HCT116 (cell line): ENCODE measurements around the gene AHR. TPM values are rescaled to one million over a fixed set of nuclear protein-coding genes. Genes with fewer than 3 reads are reported as not detected.

Experiments
- ATAC-seq: fragments of 200-7000 bp; cut with Tn5 transposase; 2 replicates; pipeline ENCODE4 v1.9.1; 2020; ENCODE audit warnings: mild to moderate bottlenecking, moderate library complexity
- BruUV-seq: library from RNA; stranded (reverse); fragments of 400-500 nt; replicated peaks from 2 replicates; lab custom pipeline; 2021; lab: Mats Ljungman, UMichigan
- CTCF ChIA-PET: fragments of 300-600 bp; sonication (Branson Sonifier 250); formaldehyde crosslinking; loops from one replicate; lab custom pipeline; 2021; ENCODE audit warnings: antibody characterized with exemption; lab: Charles Lee
- POLR2A ChIA-PET: fragments of 300-600, 350-600 bp; sonication (Branson Sonifier 250); formaldehyde crosslinking; loops from one replicate; lab custom pipeline; 2021; ENCODE audit warnings: antibody characterized with exemption; lab: Charles Lee
- RAD21 ChIA-PET, 2 experiments: fragments of 300-600 bp; sonication (Branson Sonifier 250); formaldehyde crosslinking; loops; one replicate each; lab custom pipeline; 2023; ENCODE audit warnings: low total read pairs in 2 of 2; ENCODE audit not compliant: uncharacterized antibody in 2 of 2, unreplicated experiment in 2 of 2, low non-redundant PET in 1 of 2; lab: Charles Lee
- DNase-seq: peaks from one replicate; pipeline ENCODE4 v3.0.0-alpha.2; 2010; ENCODE audit warnings: low read depth, low spot score
- H2AFZ ChIP-seq: fragments of 200-600 bp; shearing (Covaris generic), sonication (generic); 2 replicates; pipeline ENCODE4 v1.6.1; 2017; ENCODE audit warnings: low read depth, mixed run types, mixed read lengths, antibody characterized with exemption, low read length; ENCODE audit not compliant: poor library complexity, severe bottlenecking
- H3K27ac ChIP-seq: 2 replicates; pipeline ENCODE4 v1.5.1; 2012; ENCODE audit warnings: low read depth, low read length
- H3K27me3 ChIP-seq: fragments of 200-600 bp; sonication (generic); 2 replicates; pipeline ENCODE4 v1.6.1; 2016; ENCODE audit warnings: mixed run types, low read length, mixed read lengths; ENCODE audit not compliant: insufficient read depth
- H3K36me3 ChIP-seq, 2 experiments: fragments of 200-500 bp in 1 of 2; fragments of 200-600 bp in 1 of 2; sonication (Bioruptor generic) in 1 of 2; sonication (generic) in 1 of 2; 2 replicates each; pipeline versions ENCODE4 v1.5.1 to v1.6.1; 2014 to 2016; ENCODE audit warnings: low read length in 2 of 2, inconsistent platforms in 1 of 2, mixed read lengths in 1 of 2, mixed run types in 1 of 2; ENCODE audit not compliant: insufficient read depth in 2 of 2, control insufficient read depth in 1 of 2
- H3K4me1 ChIP-seq, 2 experiments: fragments of 200-600 bp in 1 of 2; sonication (generic) in 1 of 2; 2 replicates each; pipeline versions ENCODE4 v1.5.1 to v1.6.1; 2012 to 2017; ENCODE audit warnings: low read length in 2 of 2, inconsistent platforms in 1 of 2, mild to moderate bottlenecking in 1 of 2, mixed read lengths in 1 of 2, mixed run types in 1 of 2, moderate library complexity in 1 of 2; ENCODE audit not compliant: insufficient read depth in 2 of 2, control insufficient read depth in 1 of 2
- H3K4me2 ChIP-seq: fragments of 200-600 bp; sonication (generic); 2 replicates; pipeline ENCODE4 v1.6.1; 2017; ENCODE audit warnings: mixed run types, low read length, mixed read lengths
- H3K4me3 ChIP-seq, 2 experiments: fragments of 200-600 bp in 1 of 2; sonication (generic) in 1 of 2; replicated peaks in 1 of 2; 2 replicates each; pipeline ENCODE4 v1.5.1; 2011 to 2016; ENCODE audit warnings: low read length in 2 of 2, control low read depth in 1 of 2, low read depth in 1 of 2, mild to moderate bottlenecking in 1 of 2, mixed read lengths in 1 of 2, mixed run types in 1 of 2
- H3K79me2 ChIP-seq: fragments of 200-600 bp; sonication (generic); 2 replicates; pipeline ENCODE4 v1.6.1; 2017; ENCODE audit warnings: mild to moderate bottlenecking, mixed run types, low read length, moderate library complexity, mixed read lengths; ENCODE audit not compliant: insufficient read depth
- H3K9ac ChIP-seq: fragments of 200-600 bp; sonication (generic); 2 replicates; pipeline ENCODE4 v1.6.1; 2016; ENCODE audit warnings: low read length, mixed read lengths
- H3K9me2 ChIP-seq: fragments of 200-600 bp; sonication (generic), shearing (Covaris generic); 2 replicates; pipeline ENCODE4 v1.6.1; 2017; ENCODE audit warnings: mixed run types, mild to moderate bottlenecking, moderate library complexity; ENCODE audit not compliant: insufficient read depth
- H3K9me3 ChIP-seq, 2 experiments: fragments of 200-500 bp in 1 of 2; fragments of 200-600 bp in 1 of 2; sonication (Bioruptor generic) in 1 of 2; sonication (generic) in 1 of 2; 2 replicates each; pipeline ENCODE4 v1.6.1; 2014 to 2017; ENCODE audit warnings: low read length in 2 of 2, mixed read lengths in 2 of 2, inconsistent platforms in 1 of 2, low read depth in 1 of 2, mild to moderate bottlenecking in 1 of 2, mixed run types in 1 of 2, moderate library complexity in 1 of 2; ENCODE audit not compliant: control insufficient read depth in 1 of 2, insufficient read depth in 1 of 2
- H4K20me1 ChIP-seq: fragments of 200-600 bp; sonication (generic), shearing (Covaris generic); 2 replicates; pipeline ENCODE4 v1.6.1; 2017; ENCODE audit warnings: mixed run types, mild to moderate bottlenecking, moderate library complexity; ENCODE audit not compliant: insufficient read depth
- intact Hi-C: fragments of 100-400 bp; cut with micrococcal nuclease; formaldehyde crosslinking; loops from 2 replicates; pipeline ENCODE4 v1.10.0; 2022
- total RNA-seq: library from RNA; stranded (reverse); gene quantifications from one replicate; pipeline ENCODE4 v1.2.1, GENCODE V29; 2021; ENCODE audit not compliant: unreplicated experiment
- TF ChIP-seq, protein P1 (sequence below), 3 experiments: fragments of 200-600 bp in 1 of 3; sonication (generic) in 1 of 3; IDR thresholded peaks in 2 of 3; conservative IDR thresholded peaks in 1 of 3; 2 replicates each; pipeline ENCODE4 v1.5.1; 2012 to 2017; ENCODE audit warnings: low read depth in 2 of 3, low read length in 2 of 3, antibody characterized with exemption in 1 of 3, borderline replicate concordance in 1 of 3, control low read depth in 1 of 3, mild to moderate bottlenecking in 1 of 3, mixed read lengths in 1 of 3, mixed run types in 1 of 3, moderate library complexity in 1 of 3; ENCODE audit not compliant: insufficient read depth in 1 of 3

Gene AHR
- total RNA-seq, 1 experiment from 2014 or later: 29.7 TPM

GRCh38 chr7:17311194-17311593 is 12.7 kb downstream of the AHR start:
- RAD21 ChIA-PET: no interaction called here

DNA sequence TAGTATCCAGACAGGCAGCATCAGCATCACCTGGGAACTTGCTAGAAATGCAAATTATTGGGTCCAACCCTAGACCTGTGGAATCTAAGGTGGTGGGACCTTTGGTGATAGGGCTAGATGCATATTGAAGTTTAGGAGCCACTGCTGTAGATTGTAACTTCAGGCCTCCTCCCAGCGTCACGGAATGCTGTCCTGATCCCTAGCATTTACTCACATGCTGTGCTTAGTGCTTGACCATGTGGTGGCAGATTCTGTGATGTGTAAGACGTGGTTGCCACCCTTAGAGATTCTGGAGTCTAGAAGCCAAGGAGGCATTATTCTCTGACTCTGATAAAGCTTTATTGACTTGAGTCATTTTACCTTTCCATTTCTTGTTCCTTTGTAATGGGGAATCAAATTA is 13.5 kb downstream of the AHR start:
- Histone ChIP-seq H3K9ac (no peak overlapping the region), H2AFZ (no peak overlapping the region), H4K20me1 (0 out of 2 replicates have a peak, but pooled peaks cover 5% of the 10 kb centered on the region), H3K4me2 (no peak overlapping the region), H3K27ac (no peak overlapping the region), H3K4me1 (peaks cover 0 to 10% of the 10 kb centered on the region in 2 experiments; a peak in 2 of 4 replicates), H3K79me2 (peaks cover 39% of the 10 kb centered on the region), H3K9me3 (no peaks in the 10 kb centered on the region), H3K36me3 (peaks cover 0 to 7% of the 10 kb centered on the region in 2 experiments; a peak in 2 of 4 replicates), H3K9me2 (no peaks in the 10 kb centered on the region), H3K4me3 (no peak overlapping the region), H3K27me3 (no peaks in the 10 kb centered on the region)
- no peak for ATAC-seq
- no peak for DNase-seq
- ChIA-PET POLR2A (no interaction called here), CTCF (no interaction called here), RAD21 (no interaction called here)
- TF ChIP-seq, protein P1, sequence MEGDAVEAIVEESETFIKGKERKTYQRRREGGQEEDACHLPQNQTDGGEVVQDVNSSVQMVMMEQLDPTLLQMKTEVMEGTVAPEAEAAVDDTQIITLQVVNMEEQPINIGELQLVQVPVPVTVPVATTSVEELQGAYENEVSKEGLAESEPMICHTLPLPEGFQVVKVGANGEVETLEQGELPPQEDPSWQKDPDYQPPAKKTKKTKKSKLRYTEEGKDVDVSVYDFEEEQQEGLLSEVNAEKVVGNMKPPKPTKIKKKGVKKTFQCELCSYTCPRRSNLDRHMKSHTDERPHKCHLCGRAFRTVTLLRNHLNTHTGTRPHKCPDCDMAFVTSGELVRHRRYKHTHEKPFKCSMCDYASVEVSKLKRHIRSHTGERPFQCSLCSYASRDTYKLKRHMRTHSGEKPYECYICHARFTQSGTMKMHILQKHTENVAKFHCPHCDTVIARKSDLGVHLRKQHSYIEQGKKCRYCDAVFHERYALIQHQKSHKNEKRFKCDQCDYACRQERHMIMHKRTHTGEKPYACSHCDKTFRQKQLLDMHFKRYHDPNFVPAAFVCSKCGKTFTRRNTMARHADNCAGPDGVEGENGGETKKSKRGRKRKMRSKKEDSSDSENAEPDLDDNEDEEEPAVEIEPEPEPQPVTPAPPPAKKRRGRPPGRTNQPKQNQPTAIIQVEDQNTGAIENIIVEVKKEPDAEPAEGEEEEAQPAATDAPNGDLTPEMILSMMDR (IDR thresholded peaks at IDR 0.05 in 2 of 3, conservative IDR thresholded peaks at IDR 0.05 in 1 of 3; ENCODE audit: borderline replicate concordance in 1 of 3, insufficient read depth in 1 of 3, low read depth in 2 of 3, low read length in 2 of 3): no peak
- no TSS peak for BruUV-seq
- intact Hi-C loops: no loop called here

More at GRCh38 chr7:17311194-17311593, 12.7 kb downstream of the AHR start:
- H3K9me3 ChIP-seq: no peaks in the 10 kb centered on the region
- intact Hi-C loops: no loop called here
- peaks cover 0 to 7% of the 10 kb centered on the region in 2 experiments; a peak in 2 of 4 replicates for H3K36me3 ChIP-seq
- H3K9ac ChIP-seq: no peak overlapping the region
- no TSS peak for BruUV-seq
- CTCF ChIA-PET: no interaction called here
- no peak overlapping the region for H3K27ac ChIP-seq
- no peaks in the 10 kb centered on the region for H3K9me2 ChIP-seq
- no peaks in the 10 kb centered on the region for H3K27me3 ChIP-seq
- POLR2A ChIA-PET: no interaction called here
- H3K4me2 ChIP-seq: no peak overlapping the region
- peaks cover 0 to 17% of the 10 kb centered on the region in 2 experiments; a peak in 2 of 4 replicates for H3K4me1 ChIP-seq
- TF ChIP-seq, protein P1 (IDR thresholded peaks at IDR 0.05 in 2 of 3, conservative IDR thresholded peaks at IDR 0.05 in 1 of 3; ENCODE audit: borderline replicate concordance in 1 of 3, insufficient read depth in 1 of 3, low read depth in 2 of 3, low read length in 2 of 3): no peak
- TF ChIP-seq, all 23 proteins: peak for 0
- DNase-seq: no peak
- H3K79me2 ChIP-seq: peaks cover 44% of the 10 kb centered on the region
- no peak for ATAC-seq
- H2AFZ ChIP-seq: no peak overlapping the region
- H3K4me3 ChIP-seq: no peak overlapping the region
- H4K20me1 ChIP-seq: 0 out of 2 replicates have a peak, but pooled peaks cover 5% of the 10 kb centered on the region
